Activated T-helper 1 cell treated with anti-CD3 and anti-CD28 coated beads, Interleukin-2, amount 50 U/mL, for 16 hours (primary cell): ENCODE data around the gene UCK2.
A peak's percentile ranks its signal among the peaks of the same experiment; 100 is the strongest.

Source experiments
- DNase-seq, 2 donors: peaks; one replicate each; pipeline ENCODE4 v3.0.0-alpha.2; 2020; ENCODE audit warnings: low read depth in 1 of 2, low spot score in 1 of 2

UCK2 gene

GRCh38 chr1:165928075-165928731, 100.8 kb downstream of the UCK2 start:
- peak in 1 of 2 donors; percentile 6 for DNase-seq

GRCh38 chr1:165930961-165931360, 103.5 kb downstream of the UCK2 start:
- DNase-seq = no peak

- no peak for DNase-seq
Measured at GRCh38 chr1:165933446-165934170, 106.2 kb downstream of the UCK2 start.

GRCh38 chr1:165936542-165936941, 109.1 kb downstream of the UCK2 start:
- no peak for DNase-seq

- no peak for DNase-seq
Measured at GRCh38 chr1:165937829-165938228, 110.4 kb downstream of the UCK2 start.

DNA sequence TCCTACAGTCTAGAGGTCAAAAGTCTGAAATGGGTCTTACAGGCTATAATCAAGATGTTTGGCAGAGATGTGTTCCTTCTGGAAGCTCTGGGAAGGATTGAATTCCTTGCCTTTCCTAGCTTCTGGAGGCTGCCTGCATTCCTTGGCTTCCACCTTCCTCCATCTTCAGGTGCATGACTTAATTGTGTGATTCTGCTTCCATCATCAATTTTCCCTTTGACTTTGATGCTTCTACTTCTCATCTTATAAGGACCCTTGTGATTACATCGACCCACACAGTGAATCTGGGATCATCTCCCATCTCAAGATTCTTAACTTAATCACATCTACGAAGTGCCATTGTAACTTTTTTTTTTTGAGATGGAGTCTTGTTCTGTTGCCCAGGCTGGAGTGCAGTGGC, 111.4 kb downstream of the UCK2 start:
- no peak for DNase-seq

DNA sequence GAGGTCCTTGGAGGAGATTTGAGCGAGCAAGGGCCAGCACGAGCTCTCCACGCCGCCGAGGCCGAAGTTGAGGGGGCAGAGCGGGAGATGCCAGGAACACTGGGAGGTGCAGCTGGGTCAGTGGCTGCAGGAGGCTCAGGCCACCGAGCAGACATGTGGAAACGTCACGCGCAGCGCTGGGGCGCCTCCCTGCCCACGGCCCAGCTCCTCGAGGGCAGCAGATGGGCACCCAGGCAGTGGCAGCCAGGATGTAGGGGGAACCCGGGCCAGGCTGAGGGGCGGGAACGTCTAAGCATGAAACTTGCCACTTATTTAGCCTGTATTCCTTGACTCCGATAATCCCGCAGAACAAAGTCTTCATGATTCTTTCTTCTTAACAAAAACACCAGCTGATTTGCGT, 114.1 kb downstream of the UCK2 start:
- no peak for DNase-seq

GRCh38 chr1:165942062-165942461, 114.6 kb downstream of the UCK2 start:
- DNase-seq = no peak

DNA sequence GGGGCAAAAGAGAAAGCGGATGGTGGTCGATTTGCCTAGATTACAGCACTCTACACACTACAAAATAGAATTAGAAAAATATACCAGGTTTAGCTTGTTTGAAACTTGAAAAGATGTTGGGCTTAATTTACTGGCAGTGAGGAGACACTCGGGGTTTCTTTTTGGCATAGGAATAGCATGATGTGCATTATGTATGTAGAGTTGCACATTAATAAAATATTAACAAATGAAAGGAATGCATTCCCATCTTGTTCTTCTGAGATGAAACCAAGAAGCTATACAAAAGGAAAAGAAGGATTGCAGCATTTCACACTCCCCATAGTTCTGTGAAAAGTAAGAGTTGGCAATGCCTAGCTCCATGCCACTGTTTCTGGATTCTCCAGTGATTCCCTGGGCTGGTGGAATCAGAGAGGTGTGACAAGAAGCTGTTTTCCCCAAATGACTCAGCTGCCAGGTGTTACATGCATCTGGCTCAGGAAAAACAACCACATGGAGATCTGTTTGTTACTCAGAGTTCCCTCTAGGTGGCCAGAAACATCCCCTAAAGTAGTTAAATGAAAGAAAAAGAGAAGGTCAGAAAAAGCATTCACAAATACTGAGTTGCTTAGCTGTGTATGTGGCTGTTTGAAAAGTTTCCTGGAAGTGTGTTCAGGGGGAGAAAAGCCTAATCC, 115.6 kb downstream of the UCK2 start:
- no peak for DNase-seq

DNA sequence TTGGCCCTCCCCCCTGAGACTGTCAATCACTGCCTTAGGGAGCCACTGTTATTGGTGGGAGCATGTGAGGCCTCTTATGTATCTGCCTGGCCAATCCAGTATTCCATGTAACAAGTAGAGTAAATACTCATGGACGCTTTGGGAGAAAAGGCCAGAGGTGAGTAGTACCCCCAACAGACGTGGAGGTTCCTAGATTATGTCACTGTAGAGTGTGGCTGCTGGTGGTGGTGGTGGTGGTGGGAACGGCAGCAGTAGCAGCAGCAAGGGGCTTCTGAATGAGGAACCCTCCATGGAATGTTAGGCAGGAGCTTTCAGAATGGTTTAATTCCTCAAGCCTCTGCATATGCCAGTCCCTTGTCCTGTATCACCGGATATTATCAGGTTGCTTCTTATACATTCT, 118.5 kb downstream of the UCK2 start:
- no peak for DNase-seq

DNA sequence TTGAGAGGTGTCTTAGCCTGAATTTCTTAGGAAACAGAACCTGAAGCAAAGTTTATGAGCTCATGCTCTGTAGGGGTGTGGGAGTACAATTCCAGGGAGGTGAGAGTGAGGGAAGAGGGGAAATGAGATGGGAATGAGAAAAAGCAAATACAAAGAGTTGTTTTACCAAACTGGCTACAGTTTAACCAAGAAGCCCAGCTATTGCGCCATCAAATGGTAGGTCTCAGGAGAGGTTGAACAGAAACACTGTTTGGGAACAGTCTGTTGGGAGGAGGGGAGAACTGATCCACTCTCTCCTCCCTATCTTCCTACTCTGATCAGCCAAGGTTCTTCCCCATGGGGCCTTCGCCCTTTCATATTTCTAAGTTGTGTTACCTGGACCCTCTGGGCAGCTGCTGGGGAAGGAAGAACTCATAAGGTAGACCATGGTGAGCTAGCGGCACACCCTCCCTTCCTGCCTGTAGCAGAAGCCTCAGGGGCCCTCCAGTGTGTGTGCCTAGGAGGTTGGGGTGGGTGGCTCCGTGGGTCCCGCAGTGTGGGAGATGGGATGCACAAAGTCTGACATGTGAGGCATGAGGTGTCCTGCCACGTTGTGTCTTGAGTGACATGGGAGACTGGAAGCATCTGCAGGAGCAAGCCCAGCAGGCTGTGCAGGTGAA, 120.5 kb downstream of the UCK2 start:
- DNase-seq = no peak

- no peak for DNase-seq
Measured at GRCh38 chr1:165949335-165950130, 122.1 kb downstream of the UCK2 start.

GRCh38 chr1:165954940-165955339, 127.5 kb downstream of the UCK2 start:
- DNase-seq = no peak

DNA sequence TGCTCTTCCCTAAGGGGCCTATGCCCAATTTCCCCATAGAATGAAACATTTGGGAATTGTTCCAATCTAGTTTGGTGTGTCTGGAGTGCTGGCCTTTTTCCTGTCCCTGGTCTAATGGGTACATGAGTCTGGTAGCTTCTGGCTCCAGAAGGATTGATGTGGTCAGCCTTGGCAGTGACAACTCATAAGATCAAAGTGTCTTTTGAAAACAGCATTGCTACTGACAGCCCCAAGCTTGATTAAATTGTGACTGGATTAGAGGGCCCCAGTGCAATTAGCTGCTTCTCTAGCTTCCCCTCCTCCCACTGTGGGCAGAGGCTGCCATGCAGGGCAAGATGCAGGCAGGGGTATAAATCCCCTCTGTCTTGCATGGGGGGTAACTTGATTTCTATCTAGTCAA, 130.9 kb downstream of the UCK2 start:
- no peak for DNase-seq

DNA sequence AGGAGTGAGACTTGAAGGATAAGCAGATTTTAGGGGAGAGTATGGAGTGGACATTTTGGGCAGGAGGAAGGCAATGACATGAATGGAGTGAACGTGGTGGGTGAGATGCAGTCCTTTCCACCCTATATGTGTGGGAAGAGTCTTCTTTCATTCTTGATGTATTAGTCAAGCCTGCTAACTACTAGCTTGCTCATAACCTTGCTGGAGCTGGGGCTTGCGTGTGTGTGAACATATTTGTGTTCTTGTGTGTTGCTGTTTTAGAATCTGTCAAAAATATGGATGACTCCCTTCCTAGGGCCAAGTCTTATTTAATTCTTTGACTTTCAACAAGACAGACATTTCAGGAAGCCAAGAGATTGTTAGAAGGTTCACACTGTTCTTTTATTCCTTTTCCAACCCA, 132.7 kb downstream of the UCK2 start:
- DNase-seq = no peak

- no peak for DNase-seq
Measured at GRCh38 chr1:165960881-165961280, 133.5 kb downstream of the UCK2 start.
